Measurements from ENCODE around the gene MAN1A2. TPM values are rescaled to one million over a fixed set of nuclear protein-coding genes. Genes with fewer than 3 reads are reported as not detected.

MAN1A2 gene
- total and polyA plus RNA-seq, 5 experiments from 2014 or later, result 13.6 to 62.0 (median 21.9) TPM

GRCh38 chr1:117527566-117528102 lies 160.4 kb downstream of the MAN1A2 start:
- Mint-ChIP-seq H3K4me1 (no peaks in the 10 kb centered on the region), H3K27ac (no peak overlapping the region), H3K36me3 (peaks cover 0 to 23% (median 14%) of the 10 kb centered on the region in 3 donors), H3K9me3 (no peaks in the 10 kb centered on the region), H3K27me3 (no peaks in the 10 kb centered on the region), H3K4me3 (no peak overlapping the region)
- POLR2A ChIA-PET, result no interaction called here
- ATAC-seq (no peak), DNase-seq (no peak)

- Mint-ChIP-seq H3K27ac (no peak overlapping the region), H3K27me3 (no peaks in the 10 kb centered on the region), H3K9me3 (no peaks in the 10 kb centered on the region), H3K4me3 (no peak overlapping the region), H3K36me3 (peaks cover 0 to 11% (median 8%) of the 10 kb centered on the region in 3 donors), H3K4me1 (no peaks in the 10 kb centered on the region)
- no peak for DNase-seq
- ATAC-seq, result no peak
- POLR2A ChIA-PET, result no interaction called here
These were observed 162.4 kb downstream of the MAN1A2 start for GRCh38 chr1:117529683-117530082.

DNA sequence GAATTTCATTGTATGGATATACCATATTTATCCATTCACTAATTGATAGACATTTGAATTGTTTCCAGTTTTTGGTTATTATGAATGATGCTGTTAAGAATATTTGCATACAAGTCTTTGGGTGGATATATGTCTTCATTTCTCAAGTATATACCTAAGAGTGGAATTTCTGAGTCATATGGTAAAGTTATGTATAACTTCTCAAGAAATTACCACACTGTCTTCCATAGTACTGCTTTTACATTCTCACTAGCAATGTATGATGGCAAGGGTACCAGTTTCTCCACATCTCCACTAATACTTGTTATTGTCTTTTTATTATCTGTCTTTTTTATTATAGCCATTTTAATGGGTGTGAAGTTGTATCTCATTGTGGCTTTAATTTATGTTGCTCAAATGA lies 164.0 kb downstream of the MAN1A2 start:
- no peak for ATAC-seq
- POLR2A ChIA-PET, result no interaction called here
- Mint-ChIP-seq H3K27ac (no peak overlapping the region), H3K4me1 (peaks cover 0 to 2% (median 0%) of the 10 kb centered on the region in 4 donors), H3K9me3 (no peaks in the 10 kb centered on the region), H3K36me3 (peaks cover 0 to 5% (median 5%) of the 10 kb centered on the region in 3 donors), H3K4me3 (no peak overlapping the region), H3K27me3 (no peaks in the 10 kb centered on the region)
- no peak for DNase-seq

GRCh38 chr1:117534995-117535467 lies 167.8 kb downstream of the MAN1A2 start:
- POLR2A ChIA-PET, result interaction anchor here (0.6 to 2.1 kb wide), 6 partner anchors 71 to 140 kb away, joined by 3 to 6 read pairs (median 4); partner anchors contain the start of gene TENT5C
- DNase-seq, result peak in 8 of 10 donors; percentile 7 to 74 (median 39)
- Mint-ChIP-seq H3K27me3 (peaks cover 0 to 3% (median 0%) of the 10 kb centered on the region in 5 donors), H3K4me3 (peak overlapping the region in 1 of 10 donors; percentile 21), H3K27ac (peak overlapping the region in 2 of 10 donors; percentile 6 to 9), H3K36me3 (no peaks in the 10 kb centered on the region), H3K9me3 (no peaks in the 10 kb centered on the region), H3K4me1 (peaks cover 0 to 2% (median 0%) of the 10 kb centered on the region in 4 donors)
- ATAC-seq, result peak; percentile 86

DNA sequence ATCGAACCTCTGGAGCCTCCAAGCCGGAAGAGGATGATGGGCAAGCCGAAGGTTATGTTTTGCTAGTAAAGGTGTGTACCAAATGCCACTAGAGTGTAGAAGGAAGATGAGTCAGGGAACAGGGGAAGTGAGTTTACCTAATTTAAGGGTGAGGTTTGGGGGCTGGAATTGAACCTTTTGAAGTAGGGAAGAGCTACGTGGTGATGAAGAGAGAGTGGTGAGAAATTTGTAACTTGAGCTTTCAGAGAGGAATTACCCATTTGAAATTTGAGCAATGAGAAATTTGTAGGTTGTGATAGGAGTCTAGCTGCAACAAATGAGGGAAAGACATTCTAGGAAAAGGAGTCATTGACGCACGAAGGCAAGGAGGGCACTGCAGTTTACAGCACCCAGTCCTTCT lies 168.6 kb downstream of the MAN1A2 start:
- DNase-seq, result no peak
- no peaks in the 10 kb centered on the region for H3K9me3 Mint-ChIP-seq
- H3K4me3 Mint-ChIP-seq, result no peak overlapping the region
- peaks cover 0 to 7% (median 0%) of the 10 kb centered on the region in 5 donors for H3K27me3 Mint-ChIP-seq
- POLR2A ChIA-PET, result interaction anchor here (1.7 to 2.1 kb wide), 3 partner anchors 70 to 139 kb away, joined by 4 to 6 read pairs (median 5); partner anchors contain the start of gene TENT5C
- no peak overlapping the region for H3K27ac Mint-ChIP-seq
- no peak for ATAC-seq
- peaks cover 0 to 2% (median 0%) of the 10 kb centered on the region in 4 donors for H3K4me1 Mint-ChIP-seq
- H3K36me3 Mint-ChIP-seq, result no peaks in the 10 kb centered on the region

DNA sequence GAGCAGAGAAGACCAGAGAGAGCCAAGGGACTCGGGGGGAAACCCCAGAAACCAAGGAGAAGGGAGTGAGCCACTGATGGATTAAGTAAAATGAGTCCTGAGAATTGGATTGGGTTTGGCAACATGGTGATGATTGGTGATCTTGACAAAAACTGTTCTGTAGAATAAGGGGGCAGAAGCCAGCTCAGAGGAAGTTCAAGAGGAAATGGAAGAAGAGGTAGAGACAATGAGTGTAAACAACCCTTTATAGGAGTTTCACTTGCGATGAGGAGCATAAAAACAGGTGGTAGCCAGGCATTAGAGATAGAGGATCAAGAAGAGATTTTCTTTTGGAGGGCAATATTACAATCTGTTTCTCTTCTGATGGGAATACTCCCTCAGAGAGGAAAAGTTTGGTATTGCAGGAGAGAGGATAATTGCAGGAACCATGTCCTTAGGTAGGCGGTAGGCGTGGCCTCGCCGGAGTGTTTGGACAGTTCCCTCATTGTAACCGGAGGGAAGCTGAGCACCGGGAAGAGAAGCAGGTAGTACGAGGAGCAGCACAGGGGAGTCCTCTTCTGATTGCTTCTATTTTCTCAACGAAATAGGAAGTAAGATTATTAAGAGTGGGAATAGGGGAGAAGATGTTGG lies 170.2 kb downstream of the MAN1A2 start:
- H3K4me3 Mint-ChIP-seq, result no peak overlapping the region
- H3K9me3 Mint-ChIP-seq, result no peaks in the 10 kb centered on the region
- no peaks in the 10 kb centered on the region for H3K36me3 Mint-ChIP-seq
- peaks cover 0 to 7% (median 0%) of the 10 kb centered on the region in 5 donors for H3K27me3 Mint-ChIP-seq
- peaks cover 0 to 2% (median 0%) of the 10 kb centered on the region in 4 donors for H3K4me1 Mint-ChIP-seq
- ATAC-seq, result peak; percentile 36 to 37
- H3K27ac Mint-ChIP-seq, result no peak overlapping the region
- peak in 1 of 10 donors; percentile 8 for DNase-seq
- POLR2A ChIA-PET, result interaction anchor here (0.7 to 1.8 kb wide), 3 partner anchors 21 to 137 kb away, joined by 3 to 6 read pairs (median 5); partner anchors contain the start of gene TENT5C

GRCh38 chr1:117540532-117540931 lies 173.3 kb downstream of the MAN1A2 start:
- POLR2A ChIA-PET, result no interaction called here
- H3K9me3 Mint-ChIP-seq, result no peaks in the 10 kb centered on the region
- no peak overlapping the region for H3K4me3 Mint-ChIP-seq
- DNase-seq, result no peak
- H3K27ac Mint-ChIP-seq, result no peak overlapping the region
- peaks cover 0 to 7% (median 0%) of the 10 kb centered on the region in 5 donors for H3K27me3 Mint-ChIP-seq
- no peak for ATAC-seq
- H3K4me1 Mint-ChIP-seq, result no peaks in the 10 kb centered on the region
- no peaks in the 10 kb centered on the region for H3K36me3 Mint-ChIP-seq

DNA sequence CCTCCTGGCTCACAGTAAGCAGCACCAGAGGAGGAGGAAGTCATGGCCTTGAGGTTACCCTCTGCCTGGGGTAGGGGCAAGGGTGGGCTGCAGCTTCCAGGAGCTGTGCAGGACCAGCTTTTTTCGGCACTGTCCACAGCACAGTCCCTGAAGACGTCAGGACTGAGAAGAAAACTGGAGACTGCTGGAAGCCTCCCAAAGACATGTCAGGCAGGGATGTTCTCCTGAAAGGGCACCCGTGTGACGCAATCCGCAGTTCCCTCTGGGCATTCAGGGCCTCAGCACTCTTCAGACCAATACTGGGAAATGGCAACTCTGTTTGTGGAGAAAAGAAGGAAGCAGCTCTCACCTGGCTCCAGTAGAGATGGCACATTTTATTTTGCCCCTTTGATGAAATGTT lies 173.8 kb downstream of the MAN1A2 start:
- POLR2A ChIA-PET, result no interaction called here
- no peak for ATAC-seq
- Mint-ChIP-seq H3K36me3 (no peaks in the 10 kb centered on the region), H3K4me3 (no peak overlapping the region), H3K4me1 (no peaks in the 10 kb centered on the region), H3K9me3 (no peaks in the 10 kb centered on the region), H3K27me3 (peaks cover 0 to 9% (median 0%) of the 10 kb centered on the region in 5 donors), H3K27ac (peak overlapping the region in 1 of 10 donors; percentile 13)
- no peak for DNase-seq

DNA sequence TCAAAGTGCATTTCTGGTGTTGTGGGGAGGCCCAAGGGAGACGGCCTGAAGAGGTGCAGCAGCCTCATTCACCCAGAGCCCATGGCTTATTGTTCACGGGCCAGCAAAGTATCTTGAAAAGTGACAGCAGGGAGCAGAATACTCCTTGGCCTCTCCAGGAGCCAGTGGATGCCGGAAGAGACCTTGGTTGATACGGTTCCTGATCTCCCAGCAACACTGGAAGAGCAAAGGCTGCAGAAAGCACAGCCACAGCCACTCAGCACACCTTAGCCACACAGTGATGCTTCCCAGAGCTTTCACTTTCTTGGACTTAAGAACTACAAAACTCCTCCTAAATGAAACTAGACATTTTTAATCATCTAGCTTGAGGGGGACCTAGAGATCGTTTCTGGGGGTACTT lies 174.3 kb downstream of the MAN1A2 start:
- no peaks in the 10 kb centered on the region for H3K4me1 Mint-ChIP-seq
- no peak for DNase-seq
- H3K27me3 Mint-ChIP-seq, result peaks cover 0 to 9% (median 0%) of the 10 kb centered on the region in 5 donors
- no peak for ATAC-seq
- H3K27ac Mint-ChIP-seq, result no peak overlapping the region
- POLR2A ChIA-PET, result interaction anchor here (1.0 kb wide), 1 partner anchor 66 kb away, joined by 3 read pairs; no protein-coding TSS in a partner anchor
- no peaks in the 10 kb centered on the region for H3K36me3 Mint-ChIP-seq
- no peaks in the 10 kb centered on the region for H3K9me3 Mint-ChIP-seq
- no peak overlapping the region for H3K4me3 Mint-ChIP-seq

DNA sequence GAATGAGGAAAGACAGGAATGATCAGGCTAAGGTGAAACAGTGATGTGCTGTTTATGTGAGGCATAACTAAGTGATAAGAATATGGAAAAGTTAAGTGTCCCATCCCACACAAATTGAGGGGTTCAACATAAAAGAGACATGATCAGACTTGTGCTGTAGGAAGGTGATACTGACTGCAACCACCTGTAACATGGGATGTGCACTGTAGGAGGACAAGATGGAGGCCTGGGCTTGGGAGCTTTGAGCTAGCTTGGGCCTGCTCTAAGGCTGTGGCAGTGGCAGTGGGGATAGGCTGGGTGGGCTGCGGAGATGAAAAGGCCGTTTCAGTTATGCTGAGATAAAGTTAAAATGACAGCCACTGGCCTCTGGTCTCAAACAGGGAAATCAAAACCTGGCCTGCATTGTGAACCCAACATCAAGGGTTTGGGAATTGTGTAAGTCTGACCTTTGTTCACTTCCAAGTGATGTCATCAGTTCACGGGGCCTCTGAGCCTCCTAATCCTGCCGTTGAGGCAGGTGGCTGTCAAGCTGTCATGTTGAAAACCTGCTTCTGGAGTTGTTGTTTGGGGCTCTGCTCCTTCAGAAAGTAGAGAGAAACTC lies 177.4 kb downstream of the MAN1A2 start:
- DNase-seq, result no peak
- H3K9me3 Mint-ChIP-seq, result no peaks in the 10 kb centered on the region

GRCh38 chr1:117546467-117546866 lies 179.2 kb downstream of the MAN1A2 start:
- ATAC-seq, result no peak
- no peak overlapping the region for H3K27ac Mint-ChIP-seq
- no peaks in the 10 kb centered on the region for H3K9me3 Mint-ChIP-seq
- no peaks in the 10 kb centered on the region for H3K4me1 Mint-ChIP-seq
- POLR2A ChIA-PET, result no interaction called here
- H3K27me3 Mint-ChIP-seq, result peaks cover 0 to 4% (median 0%) of the 10 kb centered on the region in 5 donors
- H3K4me3 Mint-ChIP-seq, result no peak overlapping the region
- no peaks in the 10 kb centered on the region for H3K36me3 Mint-ChIP-seq
- no peak for DNase-seq

More for the DNA sequence above, 177.4 kb downstream of the MAN1A2 start:
- H3K4me3 Mint-ChIP-seq, result no peak overlapping the region
- ATAC-seq, result no peak
- no peaks in the 10 kb centered on the region for H3K4me1 Mint-ChIP-seq
- H3K27ac Mint-ChIP-seq, result no peak overlapping the region
- POLR2A ChIA-PET, result no interaction called here
- no peaks in the 10 kb centered on the region for H3K36me3 Mint-ChIP-seq
- H3K27me3 Mint-ChIP-seq, result peaks cover 0 to 8% (median 0%) of the 10 kb centered on the region in 5 donors

GRCh38 chr1:117553471-117553870 lies 186.2 kb downstream of the MAN1A2 start:
- no peak overlapping the region for H3K4me3 Mint-ChIP-seq
- ATAC-seq (no peak), DNase-seq (no peak)
- POLR2A ChIA-PET, result no interaction called here
- peaks cover 0 to 6% (median 3%) of the 10 kb centered on the region in 3 donors for H3K36me3 Mint-ChIP-seq
- H3K9me3 Mint-ChIP-seq, result peaks cover 0 to 1% (median 0%) of the 10 kb centered on the region in 9 donors
- peaks cover 0 to 5% (median 2%) of the 10 kb centered on the region in 5 donors for H3K27me3 Mint-ChIP-seq
- no peak overlapping the region for H3K27ac Mint-ChIP-seq
- no peaks in the 10 kb centered on the region for H3K4me1 Mint-ChIP-seq

DNA sequence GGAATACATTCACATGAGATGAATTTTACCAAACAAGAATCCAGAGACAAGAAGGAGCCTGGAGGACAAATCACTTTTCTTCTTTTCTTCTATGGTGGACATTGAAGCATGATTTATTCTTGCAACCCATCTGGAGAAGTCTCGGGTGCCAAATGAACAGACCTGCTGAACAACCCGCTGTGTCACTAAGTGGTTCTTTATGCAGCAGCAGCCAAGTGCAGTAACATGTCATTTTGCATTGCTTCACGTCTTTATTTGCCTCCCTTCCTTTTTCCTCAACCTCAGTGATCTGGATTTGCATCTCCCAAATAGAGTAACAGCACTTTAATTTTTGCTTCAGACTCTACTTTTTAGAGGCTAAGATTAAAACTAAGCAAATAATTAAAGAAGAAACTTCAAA lies 188.6 kb downstream of the MAN1A2 start:
- Mint-ChIP-seq H3K27ac (no peak overlapping the region), H3K4me1 (no peaks in the 10 kb centered on the region), H3K4me3 (no peak overlapping the region), H3K36me3 (peaks cover 0 to 16% (median 11%) of the 10 kb centered on the region in 3 donors), H3K27me3 (peaks cover 0 to 8% (median 2%) of the 10 kb centered on the region in 5 donors), H3K9me3 (peaks cover 2 to 12% (median 8%) of the 10 kb centered on the region in 9 donors)
- POLR2A ChIA-PET, result no interaction called here
- ATAC-seq (no peak), DNase-seq (no peak)
